Lung microvascular endothelial cell (primary cell): Measurements from ENCODE around the gene TSC22D3. TPM values are rescaled to one million over a fixed set of nuclear protein-coding genes. Genes with fewer than 3 reads are reported as not detected.
A peak's percentile ranks its signal among the peaks of the same experiment; 100 is the strongest.
"Not testable (repeated sequence)": the region's sequence is repeated elsewhere in the genome, so short reads cannot be mapped to it uniquely, and the experiment has no call there.

Experiments
- DNase-seq, 2 donors: peaks; one replicate each; pipeline versions ENCODE4 v3.0.0 to v3.0.0-alpha.2; 2010; ENCODE audit warnings: low read depth in 2 of 2
- total RNA-seq: library from RNA; depleted of rRNA; stranded (reverse); fragments of >200 nt; gene quantifications from 2 replicates; pipeline ENCODE4 v1.2.1, GENCODE V29; 2014

TSC22D3 gene
- total RNA-seq, 1 donor from 2014 or later: 32.5 TPM

DNA sequence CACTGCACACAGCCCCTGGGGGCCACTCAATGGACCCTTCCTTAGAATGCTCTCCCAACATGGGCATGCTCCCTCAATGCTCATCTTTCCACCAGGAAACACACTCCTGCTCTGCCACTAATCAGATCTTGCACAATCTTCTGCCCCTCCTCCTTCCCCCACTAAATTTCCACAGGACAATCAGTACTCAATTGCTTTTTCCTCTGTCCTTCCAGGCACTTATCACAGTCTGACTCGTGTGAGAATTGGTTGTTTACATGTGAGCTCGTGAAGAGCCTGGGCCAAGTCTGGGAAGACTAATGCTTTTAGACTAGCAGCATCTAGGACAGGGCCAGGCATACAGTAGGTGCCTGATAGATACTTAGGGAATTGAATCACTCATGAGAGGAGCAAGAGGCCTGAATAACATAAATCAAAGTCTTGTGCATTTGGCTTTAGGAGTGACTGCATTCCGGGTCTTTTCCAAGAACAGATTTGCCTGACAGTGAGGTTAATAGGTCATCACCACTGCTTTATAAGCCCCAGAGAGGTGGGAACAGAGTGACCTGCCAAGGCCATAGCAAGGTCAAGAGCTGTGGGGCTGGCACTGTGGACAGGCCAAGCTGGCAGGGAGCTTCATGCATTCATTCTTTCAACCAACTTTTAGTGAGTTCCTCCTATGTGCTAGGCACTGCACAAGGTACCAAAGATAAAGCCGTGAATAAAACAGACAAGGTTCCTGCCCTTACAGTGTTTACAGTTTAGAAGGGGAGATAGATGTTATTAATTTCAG lies 92.3 kb downstream of the TSC22D3 start:
- DNase-seq: peak; percentile 56 to 67

DNA sequence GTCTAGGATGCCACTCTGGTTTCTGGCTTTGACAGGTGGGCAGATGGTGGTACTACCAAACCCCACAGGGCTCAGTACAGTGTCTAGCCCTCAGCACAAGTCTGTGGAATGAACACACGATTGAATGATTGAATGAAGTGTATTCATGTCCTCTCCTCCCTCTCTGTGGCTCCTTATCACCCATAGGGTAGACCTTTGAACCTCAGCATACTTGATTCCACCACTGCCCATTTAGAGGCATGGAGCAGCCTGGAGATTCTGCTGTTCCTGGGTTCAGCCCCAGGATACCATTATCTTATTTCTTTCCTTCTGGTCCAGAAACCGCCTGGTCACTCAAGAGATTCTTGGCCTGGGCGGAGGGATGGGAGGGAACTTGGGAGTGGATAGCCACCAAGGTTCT lies 93.3 kb downstream of the TSC22D3 start:
- DNase-seq: no peak

DNA sequence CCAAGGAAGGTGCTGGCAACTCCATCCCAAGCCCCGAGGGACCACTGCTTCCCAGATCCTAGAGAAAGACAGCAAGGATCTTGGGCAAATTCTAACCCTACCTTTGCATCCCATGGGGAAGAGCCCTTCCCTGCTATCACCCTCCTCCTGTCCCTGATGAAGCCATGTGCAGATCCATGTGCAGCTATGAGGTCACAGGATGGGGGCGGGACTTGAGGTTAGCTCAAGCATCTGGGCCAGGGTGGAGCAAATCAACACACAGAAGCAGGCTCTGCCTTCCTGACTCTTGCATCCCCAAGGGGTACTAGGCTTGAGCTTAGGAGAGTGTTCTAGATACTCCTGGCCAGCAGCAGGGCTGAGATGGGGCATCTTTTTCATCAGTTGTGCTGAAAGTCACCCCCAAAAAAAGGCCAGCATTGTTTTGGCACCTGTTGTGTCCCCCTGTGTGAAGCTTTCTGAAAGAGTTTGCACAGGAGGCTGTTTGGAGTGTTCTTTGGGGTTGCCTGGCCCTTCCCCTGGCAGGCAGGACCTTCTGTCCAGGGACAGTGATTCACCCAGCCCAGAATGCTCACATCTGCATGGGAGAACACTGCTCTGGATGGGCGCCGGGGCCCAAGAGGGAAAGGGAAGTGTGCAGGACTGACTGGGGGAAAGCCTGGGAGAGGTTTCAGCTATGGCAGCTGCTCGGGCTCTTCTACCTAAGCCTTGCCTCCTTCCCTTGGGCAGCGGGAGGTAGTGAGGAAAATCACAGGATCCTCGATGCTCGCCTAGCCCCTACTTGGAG lies 96.4 kb downstream of the TSC22D3 start:
- DNase-seq: peak in 1 of 2 donors; percentile 80

DNA sequence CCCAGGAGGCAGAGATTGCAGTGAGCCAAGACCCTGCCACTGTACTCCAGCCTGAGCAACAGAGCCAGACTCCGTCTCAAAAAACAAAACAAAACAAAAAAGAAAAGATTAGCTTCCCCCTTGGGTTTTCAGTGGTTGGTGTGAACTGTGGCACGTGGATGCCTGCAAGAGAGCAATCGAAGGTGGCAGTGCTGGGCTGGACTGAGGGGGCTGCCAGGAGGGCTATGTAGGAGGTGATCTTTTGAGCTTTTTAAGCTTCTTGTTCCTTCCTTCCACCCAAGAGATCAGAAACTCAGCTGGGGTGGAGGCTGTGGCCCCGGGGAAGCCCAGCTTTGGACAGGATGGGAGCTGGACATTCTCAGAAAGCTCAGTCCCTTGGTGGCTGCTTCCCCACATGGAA lies 97.7 kb downstream of the TSC22D3 start:
- no peak for DNase-seq

DNA sequence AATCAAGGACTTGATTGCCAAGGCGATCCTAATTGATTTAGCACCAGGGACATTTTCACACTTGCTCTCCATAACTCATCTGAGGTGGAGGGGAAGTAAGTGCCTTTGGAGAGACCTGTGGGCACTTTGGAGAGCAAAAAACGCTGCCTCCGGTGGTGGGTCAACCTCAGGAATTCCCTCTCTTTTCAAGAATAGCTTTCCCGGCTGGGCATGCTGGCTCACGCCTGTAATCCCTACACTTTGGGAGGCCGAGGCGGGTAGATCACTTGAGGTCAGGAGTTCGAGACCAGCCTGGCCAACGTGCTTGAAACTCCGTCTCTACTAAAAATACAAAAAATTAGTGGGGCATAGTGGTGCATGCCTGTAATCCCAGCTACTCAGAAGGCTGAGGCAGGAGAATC lies 98.1 kb downstream of the TSC22D3 start:
- DNase-seq: no peak

DNA sequence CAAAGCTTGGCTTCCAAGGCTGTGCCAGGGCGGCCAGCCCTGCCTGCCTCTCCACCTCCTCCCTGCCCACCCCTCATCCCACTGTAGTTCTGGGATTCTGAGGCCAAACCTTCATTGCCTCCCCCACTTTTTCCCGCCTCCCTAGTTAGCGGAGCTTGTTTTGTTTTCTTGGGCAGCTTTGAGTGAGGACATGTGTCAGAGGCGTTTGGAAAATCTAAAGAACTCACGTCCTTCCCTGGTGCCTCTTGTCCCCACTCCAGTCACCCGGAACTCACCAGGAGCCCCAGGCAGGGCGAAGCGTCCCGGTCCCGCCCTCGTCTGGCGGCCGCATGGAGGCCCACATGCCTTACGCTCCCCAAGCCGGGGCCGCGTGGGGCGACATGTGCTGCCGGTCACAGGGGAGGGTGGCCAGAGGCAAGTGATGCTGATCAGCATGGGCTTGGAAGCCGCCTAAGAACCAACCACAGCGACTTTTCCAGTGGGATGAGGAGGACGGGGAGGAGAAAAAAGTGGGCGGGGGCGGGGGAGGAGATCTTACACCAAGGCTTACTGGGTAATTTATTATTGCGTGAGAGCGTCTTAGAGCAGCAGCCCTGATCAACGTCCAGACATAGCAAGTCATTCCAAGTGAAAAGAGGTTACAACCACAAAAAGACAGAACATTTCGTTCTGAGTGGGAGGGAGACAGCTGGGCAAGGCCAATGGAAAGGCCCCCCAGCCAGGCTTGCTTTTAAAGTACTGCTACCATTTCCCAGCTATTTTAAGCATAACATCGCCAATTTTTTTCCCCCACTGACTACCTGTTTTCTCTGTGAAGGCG lies 98.8 kb downstream of the TSC22D3 start:
- peak; percentile 46 to 91 for DNase-seq

DNA sequence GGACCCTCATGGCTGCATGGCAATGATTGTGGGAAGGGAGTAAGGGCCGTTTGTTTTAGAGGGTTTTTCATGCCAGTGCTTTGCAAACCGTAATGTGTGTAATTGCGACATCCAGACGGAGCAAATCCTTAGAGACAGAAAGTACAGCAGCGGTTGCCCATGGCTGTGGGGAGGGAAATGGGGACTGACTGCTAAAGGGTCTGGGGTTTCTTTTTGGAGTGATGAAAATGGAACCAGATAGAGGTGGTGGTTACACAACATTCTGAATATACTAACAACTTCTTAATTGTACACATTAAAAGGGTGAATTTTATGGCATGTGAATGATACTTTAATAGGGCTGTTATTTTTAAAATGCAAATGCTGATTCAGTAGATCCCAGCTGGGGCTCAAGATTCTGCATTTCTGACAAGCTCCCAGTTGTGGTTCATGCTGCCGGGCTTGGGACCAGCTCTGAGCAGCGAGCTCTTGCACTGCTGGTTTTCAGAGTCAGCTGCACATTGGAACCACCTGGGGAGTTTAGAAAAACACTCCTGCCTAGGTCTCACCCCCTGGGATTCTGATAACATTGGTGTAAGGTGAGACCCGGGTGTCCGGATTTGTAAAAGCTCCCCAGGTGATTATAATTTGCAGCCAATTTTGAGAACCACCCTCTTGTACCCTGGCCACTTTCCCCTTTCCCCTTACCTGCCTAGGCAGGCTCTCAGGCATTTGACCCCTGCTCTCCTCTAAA lies 99.6 kb downstream of the TSC22D3 start:
- DNase-seq: no peak

DNA sequence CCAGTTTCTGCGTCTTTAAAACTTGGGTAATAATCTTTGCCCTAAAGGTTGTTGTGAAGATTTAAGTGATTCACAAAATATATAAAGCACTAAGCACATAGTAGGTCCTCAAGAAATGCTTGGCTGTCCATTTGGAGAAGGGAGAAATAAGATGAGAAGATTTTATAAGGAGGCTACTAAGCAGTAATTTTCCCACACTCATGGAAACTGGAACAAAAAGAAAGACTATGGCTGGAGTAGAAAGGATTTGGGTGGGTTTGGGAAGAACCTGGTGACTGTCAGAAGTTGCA lies 100.3 kb downstream of the TSC22D3 start:
- no peak for DNase-seq

DNA sequence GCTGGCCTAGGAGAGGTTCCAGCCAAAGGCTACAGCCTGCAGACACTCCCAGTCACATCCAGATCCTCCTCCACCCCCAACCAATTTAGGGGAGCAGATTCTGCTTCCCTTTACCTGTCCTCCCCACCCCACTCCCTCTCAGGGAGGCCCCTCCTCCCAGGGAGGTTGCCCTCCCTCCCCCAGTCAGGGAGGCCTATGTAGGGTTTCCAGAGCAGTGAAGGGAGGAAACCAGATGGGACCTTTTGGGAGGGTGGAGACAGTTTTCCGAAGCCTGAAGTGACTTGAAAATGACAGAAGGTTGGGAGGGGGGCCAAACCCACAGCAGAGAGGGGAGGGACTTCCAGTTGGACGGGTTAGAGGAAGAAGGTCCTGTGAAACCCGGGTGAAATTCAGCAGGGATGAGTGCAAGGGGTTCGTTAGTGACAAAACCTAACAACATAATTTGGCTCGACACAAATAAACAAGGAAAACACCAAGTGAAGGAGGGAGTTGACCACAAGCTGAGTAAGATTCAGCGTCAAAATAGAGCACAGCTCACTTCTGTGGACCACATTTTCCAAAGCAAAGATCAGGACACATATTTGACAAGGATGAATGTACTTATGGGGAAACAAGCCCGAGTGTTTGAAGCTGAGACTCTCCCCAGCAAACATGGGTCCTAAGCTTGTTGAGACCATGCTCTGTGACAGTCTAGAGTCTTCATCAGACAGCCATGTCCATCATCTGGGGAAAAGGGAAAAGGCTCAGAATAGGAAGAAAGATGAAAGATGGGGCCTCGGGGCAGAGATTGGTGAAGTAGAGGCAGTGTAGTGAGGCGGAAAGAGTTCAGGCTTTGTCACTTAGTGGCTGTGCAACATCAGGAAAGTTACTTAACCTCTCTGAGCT lies 100.9 kb downstream of the TSC22D3 start:
- DNase-seq: peak in 1 of 2 donors; percentile 46

DNA sequence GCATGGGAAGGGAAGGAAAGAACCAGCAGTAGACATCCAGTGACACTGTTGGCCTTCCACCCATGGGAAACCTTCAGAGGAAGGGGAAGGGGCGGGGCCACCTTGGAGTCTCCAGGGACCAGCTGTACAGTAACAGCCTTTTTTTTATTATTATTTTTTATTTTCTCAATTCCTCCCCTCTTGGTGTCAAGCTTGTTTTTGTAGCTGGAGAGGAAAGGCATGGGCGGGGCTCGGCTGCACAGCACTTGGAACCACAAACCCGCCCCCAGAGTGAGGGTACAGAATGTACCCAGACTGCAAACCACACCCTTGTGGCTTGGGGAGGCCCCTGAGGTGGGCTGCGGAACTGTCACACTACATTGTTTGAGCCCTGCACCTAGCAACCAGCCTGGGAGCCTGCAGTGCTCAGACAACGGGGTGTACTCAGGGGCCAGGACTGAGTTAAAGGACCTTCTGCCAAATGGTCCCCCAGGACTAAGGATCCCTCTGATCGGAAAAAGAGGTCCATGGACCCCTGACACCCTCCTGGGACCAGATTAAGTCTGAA lies 101.6 kb downstream of the TSC22D3 start:
- DNase-seq: peak in 1 of 2 donors; percentile 68

DNA sequence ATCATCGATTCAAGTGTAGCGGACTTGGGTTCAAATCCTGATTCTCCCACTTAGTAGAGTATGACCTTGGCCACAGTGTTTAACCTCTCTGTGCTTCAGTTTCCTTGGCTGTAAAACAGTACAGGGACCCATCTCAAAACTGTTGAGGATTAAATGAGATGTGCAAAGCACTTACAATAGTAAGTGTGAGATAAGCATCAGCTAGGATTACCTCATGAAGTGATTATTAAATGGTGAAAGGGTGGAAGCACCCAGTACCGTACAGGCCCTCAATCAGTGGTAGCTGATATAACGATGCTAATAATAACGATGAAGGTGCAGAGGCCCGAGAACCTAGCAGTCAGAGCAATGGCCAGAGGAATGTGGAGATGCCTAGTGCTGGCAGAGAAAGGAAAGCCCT lies 102.2 kb downstream of the TSC22D3 start:
- no peak for DNase-seq

DNA sequence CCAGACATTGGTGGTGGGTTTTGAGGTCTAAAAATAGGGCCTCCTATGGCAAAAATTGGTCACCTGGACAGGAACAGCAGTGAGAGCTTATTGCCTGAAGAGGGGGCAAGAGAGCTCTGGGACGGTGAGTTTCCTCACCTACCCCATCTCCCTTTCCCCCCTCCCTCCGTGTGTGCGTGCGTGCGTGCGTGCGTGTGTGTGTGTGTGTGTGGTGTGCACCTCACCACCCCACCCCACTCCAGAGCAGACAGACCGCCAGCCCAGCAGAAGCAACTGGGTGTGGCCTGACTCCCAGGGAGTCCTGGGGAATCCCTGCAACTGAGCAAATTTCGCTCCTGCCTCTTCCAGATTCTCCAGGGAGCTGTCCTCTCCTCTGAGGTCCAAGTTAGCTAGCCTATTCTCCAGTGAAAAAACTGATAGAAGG lies 102.6 kb downstream of the TSC22D3 start:
- peak; percentile 78 to 86 for DNase-seq

DNA sequence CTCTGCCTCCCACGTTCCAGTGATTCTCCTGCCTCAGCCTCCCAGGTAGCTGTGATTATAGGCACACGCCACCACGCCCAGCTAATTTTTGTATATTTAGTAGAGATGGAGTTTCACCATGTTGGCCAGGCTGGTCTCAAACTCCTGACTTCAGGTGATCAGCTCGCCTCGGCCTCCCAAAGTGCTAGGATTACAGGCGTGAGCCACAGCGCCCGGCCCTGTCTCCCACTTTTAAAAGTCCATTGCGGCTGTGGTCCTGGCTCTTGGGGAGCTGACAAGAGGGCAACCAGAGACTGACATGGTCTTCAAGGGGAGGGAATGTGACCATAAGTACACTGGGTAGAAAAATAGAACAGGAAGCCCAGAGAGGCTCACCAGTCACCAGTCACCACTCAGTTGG lies 104.3 kb downstream of the TSC22D3 start:
- DNase-seq: not testable (repeated sequence)

DNA sequence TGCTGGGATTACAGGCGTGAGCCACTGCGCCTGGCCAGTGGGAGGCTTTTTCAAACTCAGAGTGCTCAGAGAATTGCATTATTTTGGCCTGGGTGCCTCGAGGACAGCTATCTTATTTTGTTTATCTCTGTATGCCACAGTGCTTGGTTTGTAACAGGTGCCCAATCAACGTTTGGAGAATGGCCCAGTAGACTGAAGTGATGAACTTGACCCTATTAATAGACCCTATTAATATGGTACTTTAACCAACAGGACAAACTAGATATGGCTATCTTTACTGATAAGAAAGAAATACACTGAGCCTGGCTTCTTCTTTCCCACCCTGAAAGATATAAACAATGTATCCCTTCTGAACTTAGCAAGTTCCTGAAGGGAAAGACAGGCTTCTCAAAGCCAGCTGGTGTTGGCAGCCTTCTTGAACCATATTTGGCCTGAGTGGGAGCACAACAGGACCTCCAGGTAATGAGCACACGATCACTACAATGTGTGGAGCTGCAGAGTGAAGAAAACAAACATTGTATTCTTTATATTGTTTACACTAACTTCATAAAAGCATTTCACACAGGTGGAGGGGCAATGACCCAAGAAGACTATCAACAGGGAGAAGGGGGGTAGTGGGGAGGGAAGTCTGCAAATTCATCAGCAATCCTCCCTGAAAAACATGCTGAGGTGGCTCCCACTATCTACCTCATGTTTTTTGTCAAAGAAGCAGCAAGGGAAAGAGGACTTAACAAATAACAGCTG lies 105.5 kb downstream of the TSC22D3 start:
- DNase-seq: no peak

DNA sequence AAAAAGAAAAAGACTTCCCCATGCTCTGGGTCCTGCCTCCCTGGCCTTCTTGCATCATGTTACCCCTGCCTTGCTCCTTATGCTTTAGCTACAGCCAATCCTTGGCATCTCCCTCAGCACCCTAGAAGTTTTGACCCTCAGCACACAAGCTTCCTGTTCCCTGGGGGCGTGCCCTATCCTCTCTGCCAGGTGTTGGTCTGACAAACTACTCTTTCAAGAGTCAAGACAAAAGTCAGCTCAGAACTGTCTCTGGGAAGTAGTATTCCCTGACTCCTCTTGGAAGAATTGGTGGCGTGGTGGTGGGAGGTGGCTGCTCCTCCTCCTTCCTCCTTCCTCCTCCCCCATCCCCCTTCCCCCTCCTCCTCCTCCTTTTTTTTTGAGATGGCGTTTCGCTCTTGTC lies 106.3 kb downstream of the TSC22D3 start:
- no peak for DNase-seq

DNA sequence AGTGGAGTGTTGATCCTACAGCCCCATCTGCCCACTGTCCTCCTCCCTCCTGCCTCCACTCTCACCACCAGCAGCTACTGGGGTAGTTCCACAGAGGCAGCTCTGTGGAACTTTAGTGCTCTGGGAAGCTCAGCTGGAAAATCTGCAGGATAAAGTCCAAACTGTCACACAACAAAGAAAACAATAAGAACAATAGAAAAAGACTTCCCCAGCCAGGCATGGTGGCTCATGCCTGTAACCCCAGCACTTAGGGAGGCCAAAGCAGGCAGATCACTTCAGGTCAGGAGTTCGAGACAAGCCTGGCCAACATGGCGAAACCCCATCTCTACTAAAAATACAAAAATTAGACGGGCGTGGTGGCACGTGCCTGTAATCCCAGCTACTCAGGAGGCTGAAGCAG lies 106.9 kb downstream of the TSC22D3 start:
- peak in 1 of 2 donors; percentile 48 for DNase-seq

DNA sequence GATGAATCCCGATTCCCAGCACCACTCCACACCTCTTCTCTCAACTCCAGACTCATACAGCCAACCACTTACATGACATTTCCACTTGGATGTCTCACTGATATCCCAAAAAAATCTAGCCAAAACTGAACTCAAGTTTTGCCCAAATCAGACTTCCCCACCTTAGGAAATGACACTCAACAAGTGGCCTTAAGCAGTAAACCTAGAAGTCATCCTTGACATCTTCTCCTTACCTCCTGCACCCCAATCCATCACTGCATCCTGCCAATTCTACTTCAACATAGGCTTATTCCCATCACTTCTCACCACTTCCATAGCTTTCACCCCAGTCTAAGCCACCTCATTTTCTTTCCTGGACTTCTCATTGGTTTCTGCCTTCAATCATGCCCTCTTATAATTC lies 108.2 kb downstream of the TSC22D3 start:
- DNase-seq: no peak

DNA sequence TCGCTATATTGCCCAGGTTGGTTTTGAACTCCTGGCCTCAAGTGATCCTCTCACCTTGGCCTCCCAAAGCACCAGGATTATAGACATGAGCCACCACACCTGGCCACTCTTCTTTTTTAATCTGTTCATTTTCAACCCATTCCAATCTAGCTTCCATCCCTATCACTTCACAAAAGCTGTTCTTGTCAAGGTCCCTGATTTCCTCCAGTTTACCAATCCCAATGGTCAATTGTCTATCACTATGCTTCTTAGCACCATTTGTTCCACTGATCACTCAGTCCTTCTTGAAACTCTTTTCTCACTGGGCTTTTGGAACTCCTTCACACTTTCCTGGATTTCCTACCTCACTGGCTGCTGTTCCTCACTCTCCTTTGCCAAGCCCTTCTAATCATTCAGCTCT lies 108.7 kb downstream of the TSC22D3 start:
- DNase-seq: no peak
